Measurements from ENCODE around the gene ABHD16A. TPM values are rescaled to one million over a fixed set of nuclear protein-coding genes. Genes with fewer than 3 reads are reported as not detected.

ABHD16A gene
- total RNA-seq, 1 donor, result 23.5 TPM

DNA sequence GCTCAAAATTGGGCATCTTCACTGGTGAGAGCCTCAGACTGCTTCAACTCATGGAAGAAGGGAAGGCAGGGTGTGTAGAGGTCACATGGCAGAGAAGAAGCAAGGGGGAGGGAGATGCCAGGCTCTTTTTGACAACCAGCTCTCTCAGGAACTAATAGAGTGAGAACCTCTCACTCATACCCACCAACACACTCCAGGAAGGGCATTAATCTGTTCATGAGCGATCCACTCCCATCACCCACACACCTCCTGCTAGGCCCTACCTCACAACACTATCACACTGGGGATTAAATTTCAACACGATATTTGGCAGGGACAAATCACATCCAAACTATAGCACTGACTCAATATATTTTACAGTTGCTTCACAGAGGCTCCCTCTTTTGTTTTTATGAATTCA lies 38.7 kb upstream of the ABHD16A start:
- TF ChIP-seq, protein P1, sequence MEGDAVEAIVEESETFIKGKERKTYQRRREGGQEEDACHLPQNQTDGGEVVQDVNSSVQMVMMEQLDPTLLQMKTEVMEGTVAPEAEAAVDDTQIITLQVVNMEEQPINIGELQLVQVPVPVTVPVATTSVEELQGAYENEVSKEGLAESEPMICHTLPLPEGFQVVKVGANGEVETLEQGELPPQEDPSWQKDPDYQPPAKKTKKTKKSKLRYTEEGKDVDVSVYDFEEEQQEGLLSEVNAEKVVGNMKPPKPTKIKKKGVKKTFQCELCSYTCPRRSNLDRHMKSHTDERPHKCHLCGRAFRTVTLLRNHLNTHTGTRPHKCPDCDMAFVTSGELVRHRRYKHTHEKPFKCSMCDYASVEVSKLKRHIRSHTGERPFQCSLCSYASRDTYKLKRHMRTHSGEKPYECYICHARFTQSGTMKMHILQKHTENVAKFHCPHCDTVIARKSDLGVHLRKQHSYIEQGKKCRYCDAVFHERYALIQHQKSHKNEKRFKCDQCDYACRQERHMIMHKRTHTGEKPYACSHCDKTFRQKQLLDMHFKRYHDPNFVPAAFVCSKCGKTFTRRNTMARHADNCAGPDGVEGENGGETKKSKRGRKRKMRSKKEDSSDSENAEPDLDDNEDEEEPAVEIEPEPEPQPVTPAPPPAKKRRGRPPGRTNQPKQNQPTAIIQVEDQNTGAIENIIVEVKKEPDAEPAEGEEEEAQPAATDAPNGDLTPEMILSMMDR (IDR thresholded peaks at IDR 0.05; ENCODE audit: insufficient read depth, low read length), result no peak
- DNase-seq (ENCODE audit: low read depth), result no peak
- H3K4me3 ChIP-seq (ENCODE audit: low read depth, low read length), result no peak overlapping the region

DNA sequence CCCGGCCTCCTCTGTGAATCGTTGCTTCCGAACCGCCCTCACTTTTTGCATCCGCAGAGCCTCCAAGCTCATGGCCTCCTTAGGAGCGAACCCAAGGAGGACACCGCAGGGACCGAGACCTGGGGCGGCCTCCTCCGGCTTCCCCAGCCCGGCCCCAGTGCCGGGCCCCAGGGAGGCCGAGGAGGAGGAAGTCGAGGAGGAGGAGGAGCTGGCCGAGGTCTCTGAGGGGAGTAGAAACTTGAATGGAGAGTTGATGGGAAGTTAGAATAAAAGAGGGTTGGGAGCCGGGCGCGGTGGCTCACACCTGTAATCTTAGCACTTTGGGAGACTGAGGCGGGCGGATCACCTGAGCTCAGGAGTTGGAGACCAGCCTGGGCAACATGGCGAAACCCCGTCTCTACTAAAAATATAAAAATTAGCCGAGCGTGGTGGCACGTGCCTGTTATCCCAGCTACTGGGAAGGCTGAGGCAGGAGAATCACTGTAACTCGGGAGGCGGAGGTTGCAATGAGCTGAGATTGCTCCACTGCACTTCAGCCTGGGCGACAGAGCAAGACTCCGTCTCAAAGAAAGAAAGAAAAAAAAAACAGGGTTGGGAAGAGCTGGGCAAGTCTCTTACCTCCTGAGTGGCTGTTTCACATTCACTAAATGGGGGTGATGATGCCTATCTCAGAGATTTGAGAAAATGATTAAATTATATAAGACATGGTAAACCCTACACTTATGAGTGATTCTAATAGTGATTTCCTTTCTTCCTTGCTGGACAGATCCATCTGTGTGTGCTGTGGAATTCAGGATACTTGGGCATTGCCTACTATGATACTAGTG lies 37.5 kb upstream of the ABHD16A start:
- H3K4me3 ChIP-seq (ENCODE audit: low read depth, low read length), result peak overlapping the region; percentile 90
- TF ChIP-seq, protein P1 (IDR thresholded peaks at IDR 0.05; ENCODE audit: insufficient read depth, low read length), result no peak
- DNase-seq (ENCODE audit: low read depth), result no peak

- TF ChIP-seq, protein P1 (IDR thresholded peaks at IDR 0.05; ENCODE audit: insufficient read depth, low read length), result no peak
- peak within 1 kb of the TSS; percentile 90 for H3K4me3 ChIP-seq (ENCODE audit: low read depth, low read length)
- peak; percentile 98 for DNase-seq (ENCODE audit: low read depth)
Measured at GRCh38 chr6:31739639-31740396, 36.7 kb upstream of the ABHD16A start, which contains the start of gene MSH5. TSS of gene MSH5 (plus strand) at chr6:31740005. CDS start at chr6:31740467, 462 bp downstream.

DNA sequence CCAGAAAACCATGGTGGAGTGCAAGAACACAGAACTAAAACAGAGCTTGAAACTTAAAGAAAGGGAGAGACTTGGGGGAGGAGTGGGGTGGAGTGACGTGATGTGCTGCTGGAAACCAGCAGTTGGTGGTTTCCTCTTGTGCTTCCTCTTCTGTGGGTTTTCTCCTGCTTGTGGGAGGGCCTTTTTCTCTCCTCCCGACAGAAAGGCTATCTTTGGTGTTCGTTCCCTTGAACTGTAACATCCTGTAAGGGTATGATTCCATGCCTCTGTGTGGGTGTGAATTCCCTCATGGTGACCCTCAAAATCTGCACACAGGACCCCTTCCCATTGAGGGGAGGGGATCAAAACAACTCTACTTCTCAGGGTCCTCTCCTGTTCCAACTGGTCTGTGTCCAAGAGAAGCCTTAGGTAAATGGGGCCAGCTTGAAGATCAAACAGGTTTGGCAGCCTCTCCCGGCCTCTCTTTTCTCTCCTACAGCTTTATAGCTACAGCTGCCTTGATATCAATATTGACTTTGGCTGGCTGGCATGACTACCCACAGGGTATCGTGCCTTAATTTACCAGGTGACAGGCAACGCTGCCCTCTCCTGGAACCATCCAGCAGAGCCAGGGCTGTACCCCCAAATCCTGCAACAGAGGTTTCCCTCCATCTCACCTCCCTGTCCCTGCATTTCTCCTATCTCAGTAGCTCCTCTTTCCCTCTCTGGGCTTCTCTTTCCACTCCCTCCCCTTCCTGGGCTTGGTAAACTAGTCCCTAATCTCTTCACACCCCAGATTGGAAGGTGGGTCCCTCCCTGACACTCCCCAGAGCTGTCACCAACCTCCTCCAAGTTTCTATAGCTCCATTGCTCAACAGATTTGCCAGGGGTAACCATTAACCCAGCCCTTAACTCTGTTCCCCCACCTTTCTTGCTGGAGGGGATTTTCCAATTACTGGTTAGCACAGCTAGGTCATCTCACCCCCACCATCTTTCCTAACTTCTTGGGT lies 35.2 kb upstream of the ABHD16A start:
- DNase-seq (ENCODE audit: low read depth), result peak; percentile 82
- H3K4me3 ChIP-seq (ENCODE audit: low read depth, low read length), result peak overlapping the region; percentile 17
- TF ChIP-seq, protein P1 (IDR thresholded peaks at IDR 0.05; ENCODE audit: insufficient read depth, low read length), result peak; percentile 35

- peak overlapping the region; percentile 17 for H3K4me3 ChIP-seq (ENCODE audit: low read depth, low read length)
- TF ChIP-seq, protein P1 (IDR thresholded peaks at IDR 0.05; ENCODE audit: insufficient read depth, low read length), result no peak
- DNase-seq (ENCODE audit: low read depth), result no peak
Measured at GRCh38 chr6:31737315-31737990, 34.3 kb upstream of the ABHD16A start.

All from fibroblast of the aortic adventitia (primary cell).